GM21723 (cell line): ENCODE results near the gene RBX1.
"Not testable (repeated sequence)": the region's sequence is repeated elsewhere in the genome, so short reads cannot be mapped to it uniquely, and the experiment has no call there.

Source experiments
- ATAC-seq: cut with Tn5 transposase; IDR thresholded peaks from one replicate; pipeline ENCODE4 v1.9.1; 2021; ENCODE audit warnings: mild to moderate bottlenecking, moderate library complexity; ENCODE audit not compliant: unreplicated experiment

The RBX1 gene

GRCh38 chr22:40950962-40951794 is at the start of gene RBX1:
TSS of gene RBX1 (plus strand) at chr22:40951378. CDS start at chr22:40951399, 21 bp downstream.
- ATAC-seq = peak; percentile 76

DNA sequence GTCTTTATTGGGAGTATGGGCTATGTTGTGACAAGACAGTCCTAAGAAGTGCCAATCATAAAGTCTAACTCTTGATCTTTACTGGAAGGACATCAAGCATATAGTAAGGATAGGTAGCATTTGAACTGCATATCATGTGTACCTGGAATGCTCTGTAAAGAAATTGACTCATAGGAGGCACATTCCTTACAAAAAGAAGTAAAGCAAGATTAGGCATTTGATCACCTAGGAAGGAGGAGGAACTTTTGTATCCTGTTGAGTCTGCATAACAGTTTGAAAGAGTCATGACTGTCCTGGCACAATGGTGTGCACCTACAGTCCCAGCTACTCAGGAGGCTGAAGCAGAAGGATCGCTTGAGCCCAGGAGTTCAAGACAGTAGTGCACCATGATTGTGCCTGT is 47.1 kb upstream of the RBX1 start:
- no peak for ATAC-seq

DNA sequence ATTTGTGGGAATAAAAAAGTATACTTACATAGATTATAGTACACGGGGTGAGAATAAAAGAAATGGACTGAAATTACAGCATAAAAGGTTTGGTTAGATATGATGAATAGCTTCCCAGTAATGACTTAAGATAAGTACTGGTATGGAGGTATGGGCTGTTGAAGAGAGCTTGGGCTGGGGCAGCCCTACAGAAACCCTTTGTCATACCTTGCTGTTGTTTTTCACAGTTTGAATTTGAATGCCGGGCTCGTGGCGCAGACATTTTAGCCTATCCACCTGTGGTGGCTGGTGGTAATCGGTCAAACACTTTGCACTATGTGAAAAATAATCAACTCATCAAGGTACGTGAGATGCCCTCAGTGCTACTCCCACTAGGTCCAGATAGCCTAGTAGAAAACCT is 42.3 kb upstream of the RBX1 start:
- no peak for ATAC-seq

- no peak for ATAC-seq
These were observed 39.4 kb upstream of the RBX1 start for GRCh38 chr22:40911772-40912171.

DNA sequence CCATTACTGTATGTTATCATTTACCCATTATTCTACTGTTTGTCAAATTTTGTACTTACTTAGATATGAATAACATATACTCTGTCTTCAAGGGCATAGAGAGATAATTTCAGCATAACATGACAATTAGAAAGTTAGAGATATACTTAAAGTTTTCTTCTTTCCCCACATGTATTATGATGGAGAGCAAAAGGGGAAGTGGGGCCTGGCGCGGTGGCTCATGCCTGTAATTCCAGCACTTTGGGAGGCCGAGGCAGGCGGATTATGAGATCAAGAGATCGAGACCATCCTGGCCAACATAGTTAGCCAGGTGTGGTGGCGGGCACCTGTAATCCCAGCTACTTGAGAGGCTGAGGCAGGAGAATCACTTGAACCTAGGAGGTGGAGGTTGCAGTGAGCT is 38.2 kb upstream of the RBX1 start:
- not testable (repeated sequence) for ATAC-seq

- no peak for ATAC-seq
These were observed 31.7 kb upstream of the RBX1 start for GRCh38 chr22:40919446-40919845.

DNA sequence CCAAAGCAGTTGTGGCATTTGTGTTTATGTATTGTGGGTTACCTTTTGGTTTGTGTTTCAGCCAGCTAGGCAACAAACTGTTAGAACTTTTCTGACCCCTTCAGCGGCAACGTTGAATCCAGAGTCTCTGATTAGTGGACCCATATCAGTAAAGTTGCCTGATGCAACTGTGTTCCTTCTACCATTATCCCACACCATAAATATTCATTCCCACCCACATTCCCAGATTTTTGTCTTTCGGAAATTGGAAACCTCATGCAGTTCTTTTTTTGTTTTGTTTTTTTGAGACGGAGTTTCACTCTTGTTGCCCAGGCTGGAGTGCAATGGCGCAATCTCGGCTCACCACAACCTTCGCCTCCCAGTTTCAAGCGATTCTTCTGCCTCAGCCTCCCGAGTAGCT is 30.7 kb upstream of the RBX1 start:
- no peak for ATAC-seq

GRCh38 chr22:40922484-40923303 is 28.5 kb upstream of the RBX1 start:
- ATAC-seq = no peak

DNA sequence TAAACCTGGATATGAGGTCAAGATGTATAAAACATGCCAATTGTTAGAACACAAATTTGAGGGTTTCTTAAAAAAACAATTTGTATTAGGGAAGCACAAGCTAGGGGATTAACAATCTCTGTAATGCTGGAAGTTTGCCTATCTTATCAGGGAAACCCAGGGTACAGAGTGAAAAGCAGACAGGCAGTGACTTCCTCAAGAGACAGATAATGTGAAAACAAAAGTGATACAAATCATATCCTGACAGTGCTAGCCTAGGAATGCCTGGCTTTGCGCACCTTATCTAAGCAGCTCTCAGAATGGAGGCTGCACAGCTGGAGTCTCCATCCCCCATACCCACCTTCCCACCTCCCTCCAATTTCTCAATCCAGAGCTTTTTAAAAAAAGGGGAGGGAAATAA is 22.5 kb upstream of the RBX1 start:
- ATAC-seq = no peak

GRCh38 chr22:40932396-40932795 is 18.8 kb upstream of the RBX1 start:
- no peak for ATAC-seq

- ATAC-seq = no peak
These were observed 12.0 kb upstream of the RBX1 start for GRCh38 chr22:40939202-40939601.

- no peak for ATAC-seq
These were observed 822 bp downstream of the RBX1 start for GRCh38 chr22:40951795-40952605.

DNA sequence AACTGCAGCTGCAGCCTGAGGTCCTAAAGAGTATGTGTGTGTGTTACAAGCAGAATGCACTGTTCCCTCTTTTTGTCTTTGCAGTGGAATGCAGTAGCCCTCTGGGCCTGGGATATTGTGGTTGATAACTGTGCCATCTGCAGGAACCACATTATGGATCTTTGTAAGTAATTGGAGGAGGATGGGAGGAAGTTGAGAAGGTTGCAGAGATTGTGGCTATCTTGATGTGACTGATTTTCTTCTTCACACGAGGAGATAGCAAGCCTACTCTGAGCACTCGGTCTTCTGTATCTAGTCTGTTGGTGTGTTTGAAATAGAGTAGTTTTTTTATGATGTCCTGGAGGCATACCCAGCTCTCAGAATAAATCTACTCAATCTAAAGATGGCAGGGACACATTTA is 2.3 kb downstream of the RBX1 start:
- ATAC-seq = no peak

DNA sequence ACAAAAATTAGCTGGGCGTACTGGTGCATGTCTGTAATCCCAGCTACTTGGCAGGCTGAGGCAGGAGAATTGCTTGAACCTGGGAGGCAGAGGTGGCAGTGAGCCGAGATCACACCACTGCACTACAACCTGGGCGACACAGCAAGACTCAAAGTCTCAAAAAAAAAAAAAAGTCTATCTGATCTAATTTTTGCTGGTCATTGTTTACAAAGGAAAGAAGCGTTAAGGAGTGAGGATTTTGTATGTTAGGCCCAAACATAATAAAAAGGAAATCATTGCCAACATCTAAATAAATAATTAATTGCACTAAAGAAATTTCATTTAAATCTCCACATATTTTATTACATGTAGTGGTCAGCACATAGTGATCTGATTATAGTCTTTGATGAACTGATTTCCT is 2.9 kb downstream of the RBX1 start:
- ATAC-seq = no peak

DNA sequence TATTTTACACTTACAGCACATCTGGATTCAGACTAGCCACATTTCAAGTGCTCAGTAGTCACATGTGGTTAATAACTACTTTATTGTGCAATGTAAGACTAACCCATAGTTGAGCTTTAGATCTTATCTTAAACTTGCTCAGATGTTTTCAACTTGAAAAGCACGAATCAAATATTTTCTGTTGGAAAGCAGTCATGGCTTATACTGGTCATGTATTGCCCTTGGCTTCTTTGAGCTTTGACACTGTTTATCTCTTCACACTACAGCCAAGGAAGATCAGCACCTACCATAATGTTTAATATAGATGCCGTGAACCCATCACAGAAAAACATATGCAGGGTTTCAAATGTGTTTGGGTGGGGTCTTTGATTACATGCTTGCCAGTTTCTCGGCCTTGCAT is 4.4 kb downstream of the RBX1 start:
- no peak for ATAC-seq

- no peak for ATAC-seq
These were observed 6.4 kb downstream of the RBX1 start for GRCh38 chr22:40957601-40958000.

DNA sequence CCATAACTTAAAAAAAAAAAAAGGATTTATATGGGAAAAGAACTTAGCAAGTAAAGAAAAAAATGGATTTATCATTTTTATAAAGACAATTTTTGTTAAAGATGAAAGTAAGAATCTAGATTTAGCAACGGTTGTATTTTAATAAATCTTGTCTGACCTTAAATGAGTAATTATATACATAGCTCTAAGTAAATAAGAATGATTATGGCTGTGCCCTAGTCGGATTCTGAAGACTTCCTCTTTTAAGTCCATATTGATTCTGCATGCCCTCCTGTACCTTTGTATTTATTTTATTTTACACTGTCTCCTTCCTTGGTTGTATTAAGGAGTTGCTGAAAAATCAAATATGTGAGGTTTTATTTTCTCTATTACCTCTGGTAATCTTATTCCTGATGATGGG is 7.1 kb downstream of the RBX1 start:
- no peak for ATAC-seq

DNA sequence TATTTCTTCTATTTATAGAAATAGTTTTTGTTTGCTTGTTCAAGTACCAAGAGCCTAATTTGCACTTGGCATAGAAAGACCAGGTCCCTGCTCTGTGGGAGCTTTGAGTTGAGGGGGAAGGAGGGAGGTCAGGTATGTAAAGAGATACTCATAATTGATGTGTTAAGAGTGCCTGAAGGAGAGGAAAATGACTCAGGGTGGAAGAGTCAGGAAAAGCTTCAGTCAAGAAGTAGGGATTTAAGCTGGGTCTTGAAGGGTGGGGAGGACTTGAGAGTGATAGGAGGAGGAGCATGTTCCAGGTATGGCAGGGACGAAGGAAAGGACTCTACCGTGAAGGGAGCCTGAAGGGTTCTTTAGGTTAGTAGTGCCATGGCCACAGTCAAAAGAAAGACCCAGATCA is 9.0 kb downstream of the RBX1 start:
- ATAC-seq = no peak

DNA sequence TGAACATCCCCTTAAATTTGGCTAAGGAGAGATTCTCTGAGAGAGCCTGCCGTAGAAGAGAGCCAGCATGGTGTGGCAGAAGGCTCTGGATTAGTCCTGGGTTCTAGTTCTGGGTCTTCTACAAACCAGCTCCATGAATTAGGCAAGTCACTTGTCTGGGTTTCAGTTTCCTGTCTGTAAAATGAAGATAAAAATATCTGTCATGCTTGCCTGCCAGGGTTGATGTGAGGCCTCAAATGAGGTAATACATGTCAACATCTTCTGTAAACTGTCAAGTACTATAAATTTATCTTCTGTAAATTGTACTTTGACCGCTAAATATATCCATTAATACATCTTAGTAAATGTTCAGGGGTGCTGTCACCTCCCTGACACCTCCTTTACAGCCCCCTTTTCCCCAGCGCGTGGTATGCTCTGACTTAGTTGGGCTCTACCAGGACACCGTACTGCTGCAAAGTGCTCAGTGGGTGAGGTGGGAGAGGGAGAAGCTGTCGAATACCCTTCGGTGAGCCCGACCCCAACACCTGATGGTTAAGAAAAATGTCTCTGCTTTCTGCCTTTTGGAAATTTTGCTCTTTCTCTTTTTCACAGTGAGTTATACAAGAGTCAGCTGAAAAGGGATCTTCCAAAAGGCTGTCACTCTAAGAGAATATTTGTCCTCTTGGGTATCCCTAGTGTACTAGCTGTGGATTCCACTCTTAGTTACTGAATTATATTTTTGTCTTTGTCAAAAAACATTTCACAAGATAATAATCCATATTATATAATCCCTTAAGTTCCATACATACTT is 15.0 kb downstream of the RBX1 start:
- ATAC-seq = no peak

GRCh38 chr22:40966726-40967085 is 15.5 kb downstream of the RBX1 start:
- ATAC-seq = no peak
